OCI-LY3 (cell line): ENCODE measurements around the gene PPP1R37.

Experiments
- H2AFZ ChIP-seq: fragments of 200-600, 300-600 bp; shearing (Covaris generic); 2 replicates; pipeline ENCODE4 v1.6.0; 2014; ENCODE audit warnings: antibody characterized with exemption, low read depth, low read length
- H3K27ac ChIP-seq: fragments of 200-600, 300-600 bp; sonication (generic); 2 replicates; pipeline ENCODE4 v1.5.1; 2014; ENCODE audit warnings: mild to moderate bottlenecking, low read length, moderate library complexity, mixed read lengths
- H3K27me3 ChIP-seq: fragments of 200-600, 300-600 bp; sonication (generic); 2 replicates; pipeline ENCODE4 v1.6.1; 2014; ENCODE audit warnings: low read depth, low read length, mixed read lengths
- H3K36me3 ChIP-seq: fragments of 200-600, 300-600 bp; sonication (generic); replicated peaks from 2 replicates; pipeline ENCODE3; 2014; ENCODE audit warnings: low read depth, low read length, mixed read lengths
- H3K4me1 ChIP-seq: fragments of 300-600, 200-600 bp; sonication (generic); 2 replicates; pipeline ENCODE4 v1.6.1; 2014; ENCODE audit warnings: low read length, mixed read lengths
- H3K4me2 ChIP-seq: fragments of 200-600, 300-600 bp; sonication (generic); 2 replicates; pipeline ENCODE4 v1.6.1; 2014; ENCODE audit warnings: low read length, mixed read lengths
- H3K4me3 ChIP-seq: fragments of 300-600, 200-600 bp; sonication (generic); 2 replicates; pipeline ENCODE4 v1.5.1; 2014; ENCODE audit warnings: antibody characterized with exemption, mild to moderate bottlenecking, low read length, moderate library complexity
- H3K79me2 ChIP-seq: fragments of 300-600, 200-600 bp; shearing (Covaris generic); 2 replicates; pipeline ENCODE4 v1.6.1; 2014; ENCODE audit warnings: mild to moderate bottlenecking, low read length, mixed read lengths
- H3K9ac ChIP-seq: fragments of 300-600, 200-600 bp; shearing (Covaris generic); 2 replicates; pipeline ENCODE4 v1.6.0; 2014; ENCODE audit warnings: mild to moderate bottlenecking, low read length, moderate library complexity
- H3K9me3 ChIP-seq: fragments of 200-600, 300-600 bp; shearing (Covaris generic); 2 replicates; pipeline ENCODE4 v1.6.1; 2014; ENCODE audit warnings: low read length, mixed read lengths; ENCODE audit not compliant: insufficient read depth
- H4K20me1 ChIP-seq: fragments of 200-600, 300-600 bp; sonication (generic); 2 replicates; pipeline ENCODE4 v1.6.1; 2016; ENCODE audit warnings: low read length, mixed read lengths; ENCODE audit not compliant: insufficient read depth
- EZH2phosphoT487 ChIP-seq: fragments of 200-600 bp; shearing (Covaris generic); IDR thresholded peaks from 2 replicates; pipeline ENCODE4 v1.6.1; 2018; ENCODE audit warnings: antibody characterized with exemption, mixed run types, low read depth
- TF ChIP-seq, protein P1 (sequence below): fragments of 200-600, 300-600 bp; sonication (generic); IDR thresholded peaks from 2 replicates; pipeline ENCODE4 v1.5.1; 2014; ENCODE audit warnings: antibody characterized with exemption, low read length, low read depth

Gene PPP1R37

DNA sequence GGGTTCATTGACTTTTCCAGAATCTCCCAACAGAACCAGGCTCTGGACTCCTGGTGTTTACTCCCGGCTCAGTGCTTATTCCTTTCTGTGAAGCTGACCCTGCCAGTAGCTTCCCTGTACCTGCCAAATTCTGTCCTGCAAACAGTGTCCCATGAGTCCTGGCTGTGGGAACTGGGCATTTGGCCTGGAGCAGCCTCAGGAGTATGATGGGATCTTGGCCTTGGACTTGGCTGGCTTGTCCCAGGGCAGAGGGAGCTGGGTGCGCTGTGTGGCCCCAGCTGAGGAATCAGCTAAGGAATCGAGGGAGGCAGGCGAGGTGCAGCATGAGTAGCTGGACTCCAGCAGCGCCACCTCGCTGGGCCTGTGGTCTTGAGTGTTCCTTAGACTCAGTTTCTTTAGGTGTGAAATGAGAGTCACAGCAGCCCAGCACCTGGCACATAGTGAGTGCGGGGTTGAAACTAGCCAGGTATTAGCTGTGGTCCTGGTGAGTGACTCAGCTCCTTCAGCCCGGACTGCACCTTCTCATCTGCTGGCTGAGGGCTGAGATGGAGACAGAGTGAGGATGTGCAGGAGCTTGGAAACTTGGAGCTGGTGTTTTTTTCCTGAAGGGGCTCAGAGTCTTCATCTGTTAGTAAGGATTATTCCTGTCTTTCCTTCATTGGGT is 43.8 kb upstream of the PPP1R37 start:
- Histone ChIP-seq H3K4me3 (no peak overlapping the region), H3K27me3 (no peaks in the 10 kb centered on the region), H3K4me1 (peaks cover 23% of the 10 kb centered on the region), H3K9me3 (no peaks in the 10 kb centered on the region), H3K27ac (no peak overlapping the region), H3K9ac (no peak overlapping the region), H2AFZ (no peak overlapping the region), H3K36me3 (peaks cover 53% of the 10 kb centered on the region), H3K4me2 (no peak overlapping the region), H3K79me2 (peaks cover 82% of the 10 kb centered on the region), H4K20me1 (peaks cover 18% of the 10 kb centered on the region)
- TF ChIP-seq, protein P1, sequence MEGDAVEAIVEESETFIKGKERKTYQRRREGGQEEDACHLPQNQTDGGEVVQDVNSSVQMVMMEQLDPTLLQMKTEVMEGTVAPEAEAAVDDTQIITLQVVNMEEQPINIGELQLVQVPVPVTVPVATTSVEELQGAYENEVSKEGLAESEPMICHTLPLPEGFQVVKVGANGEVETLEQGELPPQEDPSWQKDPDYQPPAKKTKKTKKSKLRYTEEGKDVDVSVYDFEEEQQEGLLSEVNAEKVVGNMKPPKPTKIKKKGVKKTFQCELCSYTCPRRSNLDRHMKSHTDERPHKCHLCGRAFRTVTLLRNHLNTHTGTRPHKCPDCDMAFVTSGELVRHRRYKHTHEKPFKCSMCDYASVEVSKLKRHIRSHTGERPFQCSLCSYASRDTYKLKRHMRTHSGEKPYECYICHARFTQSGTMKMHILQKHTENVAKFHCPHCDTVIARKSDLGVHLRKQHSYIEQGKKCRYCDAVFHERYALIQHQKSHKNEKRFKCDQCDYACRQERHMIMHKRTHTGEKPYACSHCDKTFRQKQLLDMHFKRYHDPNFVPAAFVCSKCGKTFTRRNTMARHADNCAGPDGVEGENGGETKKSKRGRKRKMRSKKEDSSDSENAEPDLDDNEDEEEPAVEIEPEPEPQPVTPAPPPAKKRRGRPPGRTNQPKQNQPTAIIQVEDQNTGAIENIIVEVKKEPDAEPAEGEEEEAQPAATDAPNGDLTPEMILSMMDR = no peak

- Histone ChIP-seq H3K9ac (no peak overlapping the region), H3K9me3 (no peaks in the 10 kb centered on the region), H3K4me2 (no peak overlapping the region), H2AFZ (no peak overlapping the region), H3K36me3 (peaks cover 51% of the 10 kb centered on the region), H3K79me2 (peaks cover 74% of the 10 kb centered on the region), H3K27me3 (no peaks in the 10 kb centered on the region), H4K20me1 (peaks cover 21% of the 10 kb centered on the region), H3K4me1 (peaks cover 23% of the 10 kb centered on the region), H3K27ac (no peak overlapping the region), H3K4me3 (no peak overlapping the region)
- TF ChIP-seq EZH2phosphoT487 = no peak
- TF ChIP-seq, protein P1 = no peak
These were observed 42.9 kb upstream of the PPP1R37 start for GRCh38 chr19:45050036-45050435.

- TF ChIP-seq, protein P1 = no peak
- TF ChIP-seq EZH2phosphoT487 = no peak
- H3K4me1 ChIP-seq = peaks cover 22% of the 10 kb centered on the region
- peaks cover 52% of the 10 kb centered on the region for H3K36me3 ChIP-seq
- no peak overlapping the region for H3K27ac ChIP-seq
- no peak overlapping the region for H3K4me2 ChIP-seq
- H3K9me3 ChIP-seq = no peaks in the 10 kb centered on the region
- H4K20me1 ChIP-seq = peaks cover 21% of the 10 kb centered on the region
- H2AFZ ChIP-seq = no peak overlapping the region
- no peaks in the 10 kb centered on the region for H3K27me3 ChIP-seq
- no peak overlapping the region for H3K9ac ChIP-seq
- H3K4me3 ChIP-seq = no peak overlapping the region
- peaks cover 54% of the 10 kb centered on the region for H3K79me2 ChIP-seq
These were observed 40.9 kb upstream of the PPP1R37 start for GRCh38 chr19:45051929-45052579.

- no peaks in the 10 kb centered on the region for H3K27me3 ChIP-seq
- H2AFZ ChIP-seq = no peak overlapping the region
- H3K27ac ChIP-seq = peak overlapping the region; percentile 44
- peaks cover 13% of the 10 kb centered on the region for H4K20me1 ChIP-seq
- TF ChIP-seq EZH2phosphoT487 = no peak
- TF ChIP-seq, protein P1 = no peak
- H3K9ac ChIP-seq = no peak overlapping the region
- peaks cover 12% of the 10 kb centered on the region for H3K79me2 ChIP-seq
- peaks cover 15% of the 10 kb centered on the region for H3K4me1 ChIP-seq
- 0 out of 2 replicates have a peak overlapping the region, but pooled peaks have one; percentile 3 for H3K4me2 ChIP-seq
- H3K4me3 ChIP-seq = no peak overlapping the region
- no peaks in the 10 kb centered on the region for H3K9me3 ChIP-seq
- peaks cover 76% of the 10 kb centered on the region for H3K36me3 ChIP-seq
These were observed 36.1 kb upstream of the PPP1R37 start for GRCh38 chr19:45056831-45057230.
